Sigmoid colon (tissue), 7 donors: ENCODE data around the gene LRP11. TPM values are rescaled to one million over a fixed set of nuclear protein-coding genes. Genes with fewer than 3 reads are reported as not detected.
"Not testable (repeated sequence)": the region's sequence is repeated elsewhere in the genome, so short reads cannot be mapped to it uniquely, and the experiment has no call there.

Experiments used
- DNase-seq: peaks from one replicate; pipeline ENCODE4 v3.0.0-alpha.2; 2019
- H3K27ac ChIP-seq, 4 donors: fragments of 200-600 bp; sonication (generic); one replicate each; pipeline ENCODE4 v1.5.1; 2016 to 2019; ENCODE audit warnings: mild to moderate bottlenecking in 1 of 4
- H3K27me3 ChIP-seq, 3 donors: fragments of 200-600 bp; sonication (generic); one replicate each; pipeline ENCODE4 v1.5.1; 2019; ENCODE audit warnings: mild to moderate bottlenecking in 1 of 3
- H3K36me3 ChIP-seq, 4 donors: fragments of 200-600 bp; sonication (generic); one replicate each; pipeline ENCODE4 v1.5.1; 2016 to 2019
- H3K4me1 ChIP-seq, 4 donors: fragments of 200-600 bp; sonication (generic); one replicate each; pipeline ENCODE4 v1.5.1; 2017 to 2019
- H3K4me3 ChIP-seq, 4 donors: fragments of 200-600 bp; sonication (generic); one replicate each; pipeline ENCODE4 v1.5.1; 2017 to 2019; ENCODE audit warnings: mild to moderate bottlenecking in 2 of 4, moderate library complexity in 1 of 4
- H3K9me3 ChIP-seq, 4 donors: fragments of 200-600 bp in 3 of 4; sonication (generic) in 3 of 4; one replicate each; pipeline versions ENCODE4 v1.5.1 to v1.6.1; 2013 to 2019
- CTCF ChIP-seq, 4 experiments: fragments of 450-650 bp in 3 of 4; fragments of 200-600 bp in 1 of 4; IDR thresholded peaks; one replicate each; pipeline ENCODE4 v1.5.1; 2016 to 2019; ENCODE audit warnings: antibody characterized with exemption in 4 of 4, mild to moderate bottlenecking in 3 of 4, moderate library complexity in 2 of 4
- EP300 ChIP-seq, 4 donors: sonication (generic); formaldehyde crosslinking; IDR thresholded peaks; one replicate each; pipeline ENCODE4 v1.6.1; 2017; ENCODE audit warnings: antibody characterized with exemption in 4 of 4
- POLR2A ChIP-seq, 2 donors: fragments of 450-650 bp; IDR thresholded peaks; one replicate each; pipeline ENCODE4 v1.6.1; 2016; ENCODE audit warnings: antibody characterized with exemption in 2 of 2, mild to moderate bottlenecking in 2 of 2, moderate library complexity in 2 of 2
- POLR2AphosphoS5 ChIP-seq, 4 donors: sonication (generic); formaldehyde crosslinking; IDR thresholded peaks; one replicate each; pipeline ENCODE4 v1.6.1; 2017; ENCODE audit warnings: antibody characterized with exemption in 4 of 4
- whole genome bisulfite sequencing, 2 donors: extraction: QIAGEN DNeasy Blood & Tissue Kit; methylation state at CpG; one replicate each; pipeline ENCODE4 v1.1.7; 2013; 5-methylcytosine and 5-hydroxymethylcytosine counted together
- intact Hi-C: fragments of 100-400 bp; cut with DNase I; formaldehyde crosslinking; loops from one replicate; pipeline ENCODE4 v1.15.1; 2023
- polyA plus RNA-seq, 3 donors: library from polyadenylated mRNA; stranded (reverse); fragments of 200-250 nt; gene quantifications; one replicate each; pipeline ENCODE4 v1.2.3, GENCODE V29; 2013
- total RNA-seq, 4 donors: library from RNA; depleted of rRNA; stranded (reverse); fragments of >200 nt; gene quantifications; one replicate each; pipeline ENCODE4 v1.1.0, GENCODE V29; 2016
- donor health status: healthy with polysubstance abuse.
- donor health status: Bipolar disorder and iron deficiency.
- donor health status: healthy.

Gene LRP11
- total and polyA plus RNA-seq, 7 donors: 2.4 to 71.7 (median 17.2) TPM

- no peak overlapping the region for H3K27ac ChIP-seq
- intact Hi-C loops: no loop called here
- TF ChIP-seq POLR2A (IDR thresholded peaks at IDR 0.05) (no peak), POLR2AphosphoS5 (IDR thresholded peaks at IDR 0.05) (no peak), EP300 (IDR thresholded peaks at IDR 0.05) (no peak), CTCF (IDR thresholded peaks at IDR 0.05) (no peak)
- peaks cover 0 to 2% (median 0%) of the 10 kb centered on the region in 4 donors for H3K9me3 ChIP-seq
- DNase-seq: no peak
- H3K4me3 ChIP-seq: no peak overlapping the region
- H3K36me3 ChIP-seq: no peaks in the 10 kb centered on the region
- 90 to 94% methylated on average over 9 of the region's 9 CpGs for WGBS, 2 donors
- H3K27me3 ChIP-seq: no peaks in the 10 kb centered on the region
- H3K4me1 ChIP-seq: no peaks in the 10 kb centered on the region
These were observed 45.7 kb upstream of the LRP11 start for GRCh38 chr6:149909701-149910470.

GRCh38 chr6:149908480-149908879 lies 44.3 kb upstream of the LRP11 start:
- H3K4me3 ChIP-seq, H3K36me3 ChIP-seq, H3K4me1 ChIP-seq, H3K27me3 ChIP-seq, DNase-seq, H3K9me3 ChIP-seq, H3K27ac ChIP-seq, intact Hi-C loops: not testable (repeated sequence)
- 82 to 87% methylated on average over 4 of the region's 4 CpGs for WGBS, 2 donors

GRCh38 chr6:149907317-149907716 lies 43.2 kb upstream of the LRP11 start:
- Histone ChIP-seq H3K4me1 (no peaks in the 10 kb centered on the region), H3K27me3 (no peaks in the 10 kb centered on the region), H3K9me3 (peaks cover 0 to 2% (median 0%) of the 10 kb centered on the region in 4 donors), H3K4me3 (no peak overlapping the region), H3K27ac (no peak overlapping the region), H3K36me3 (no peaks in the 10 kb centered on the region)
- no peak for TF ChIP-seq POLR2A (IDR thresholded peaks at IDR 0.05)
- no peak for TF ChIP-seq POLR2AphosphoS5 (IDR thresholded peaks at IDR 0.05)
- no peak for TF ChIP-seq EP300 (IDR thresholded peaks at IDR 0.05)
- TF ChIP-seq CTCF (IDR thresholded peaks at IDR 0.05): no peak
- no peak for DNase-seq
- intact Hi-C loops: no loop called here
- WGBS, 2 donors: 84 to 89% methylated on average over 2 of the region's 2 CpGs

- H3K4me3 ChIP-seq: no peak overlapping the region
- H3K9me3 ChIP-seq: peaks cover 0 to 2% (median 0%) of the 10 kb centered on the region in 4 donors
- no peaks in the 10 kb centered on the region for H3K4me1 ChIP-seq
- TF ChIP-seq POLR2A (IDR thresholded peaks at IDR 0.05) (no peak), POLR2AphosphoS5 (IDR thresholded peaks at IDR 0.05) (no peak), EP300 (IDR thresholded peaks at IDR 0.05) (no peak), CTCF (IDR thresholded peaks at IDR 0.05) (no peak)
- WGBS, 2 donors: 97% methylated on average over 4 of the region's 4 CpGs
- no peaks in the 10 kb centered on the region for H3K27me3 ChIP-seq
- intact Hi-C loops: no loop called here
- DNase-seq: no peak
- H3K27ac ChIP-seq: no peak overlapping the region
- H3K36me3 ChIP-seq: no peaks in the 10 kb centered on the region
These were observed 42.2 kb upstream of the LRP11 start for GRCh38 chr6:149906405-149906804.

GRCh38 chr6:149905911-149906371 lies 41.8 kb upstream of the LRP11 start:
- Histone ChIP-seq H3K9me3 (peaks cover 0 to 2% (median 0%) of the 10 kb centered on the region in 4 donors), H3K4me1 (no peaks in the 10 kb centered on the region), H3K27me3 (no peaks in the 10 kb centered on the region), H3K27ac (no peak overlapping the region), H3K36me3 (no peaks in the 10 kb centered on the region), H3K4me3 (no peak overlapping the region)
- DNase-seq: no peak
- intact Hi-C loops: no loop called here
- TF ChIP-seq POLR2AphosphoS5 (IDR thresholded peaks at IDR 0.05) (no peak), POLR2A (IDR thresholded peaks at IDR 0.05) (no peak), CTCF (IDR thresholded peaks at IDR 0.05) (no peak), EP300 (IDR thresholded peaks at IDR 0.05) (no peak)
- WGBS, 2 donors: 84 to 89% methylated on average over 6 of the region's 6 CpGs
